ENCODE results near the gene PRAMEF2. TPM values are rescaled to one million over a fixed set of nuclear protein-coding genes. Genes with fewer than 3 reads are reported as not detected.
"Not testable (repeated sequence)": the region's sequence is repeated elsewhere in the genome, so short reads cannot be mapped to it uniquely, and the experiment has no call there.

The PRAMEF2 gene
- total and polyA plus RNA-seq, 2 experiments from 2014 or later = not detected

DNA sequence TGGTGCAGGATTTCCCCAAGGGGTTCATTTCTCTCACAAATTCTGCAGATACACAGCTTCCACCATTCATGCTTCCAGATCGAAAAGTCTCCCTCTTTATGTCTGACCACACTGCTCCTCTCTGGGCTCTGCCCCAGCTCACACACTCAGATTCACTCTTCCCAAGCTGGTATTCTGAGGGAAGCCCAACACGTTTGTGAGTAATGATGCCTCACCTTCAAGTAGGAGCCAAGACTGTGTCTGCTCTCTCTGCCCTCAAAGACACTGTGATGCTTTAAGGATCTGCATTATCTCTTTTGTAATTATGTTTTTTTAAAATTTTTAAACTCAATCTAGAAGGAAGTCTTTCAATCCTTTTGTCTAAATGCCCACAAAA, 45.5 kb upstream of the PRAMEF2 start (continued):
- TF ChIP-seq, protein P1, sequence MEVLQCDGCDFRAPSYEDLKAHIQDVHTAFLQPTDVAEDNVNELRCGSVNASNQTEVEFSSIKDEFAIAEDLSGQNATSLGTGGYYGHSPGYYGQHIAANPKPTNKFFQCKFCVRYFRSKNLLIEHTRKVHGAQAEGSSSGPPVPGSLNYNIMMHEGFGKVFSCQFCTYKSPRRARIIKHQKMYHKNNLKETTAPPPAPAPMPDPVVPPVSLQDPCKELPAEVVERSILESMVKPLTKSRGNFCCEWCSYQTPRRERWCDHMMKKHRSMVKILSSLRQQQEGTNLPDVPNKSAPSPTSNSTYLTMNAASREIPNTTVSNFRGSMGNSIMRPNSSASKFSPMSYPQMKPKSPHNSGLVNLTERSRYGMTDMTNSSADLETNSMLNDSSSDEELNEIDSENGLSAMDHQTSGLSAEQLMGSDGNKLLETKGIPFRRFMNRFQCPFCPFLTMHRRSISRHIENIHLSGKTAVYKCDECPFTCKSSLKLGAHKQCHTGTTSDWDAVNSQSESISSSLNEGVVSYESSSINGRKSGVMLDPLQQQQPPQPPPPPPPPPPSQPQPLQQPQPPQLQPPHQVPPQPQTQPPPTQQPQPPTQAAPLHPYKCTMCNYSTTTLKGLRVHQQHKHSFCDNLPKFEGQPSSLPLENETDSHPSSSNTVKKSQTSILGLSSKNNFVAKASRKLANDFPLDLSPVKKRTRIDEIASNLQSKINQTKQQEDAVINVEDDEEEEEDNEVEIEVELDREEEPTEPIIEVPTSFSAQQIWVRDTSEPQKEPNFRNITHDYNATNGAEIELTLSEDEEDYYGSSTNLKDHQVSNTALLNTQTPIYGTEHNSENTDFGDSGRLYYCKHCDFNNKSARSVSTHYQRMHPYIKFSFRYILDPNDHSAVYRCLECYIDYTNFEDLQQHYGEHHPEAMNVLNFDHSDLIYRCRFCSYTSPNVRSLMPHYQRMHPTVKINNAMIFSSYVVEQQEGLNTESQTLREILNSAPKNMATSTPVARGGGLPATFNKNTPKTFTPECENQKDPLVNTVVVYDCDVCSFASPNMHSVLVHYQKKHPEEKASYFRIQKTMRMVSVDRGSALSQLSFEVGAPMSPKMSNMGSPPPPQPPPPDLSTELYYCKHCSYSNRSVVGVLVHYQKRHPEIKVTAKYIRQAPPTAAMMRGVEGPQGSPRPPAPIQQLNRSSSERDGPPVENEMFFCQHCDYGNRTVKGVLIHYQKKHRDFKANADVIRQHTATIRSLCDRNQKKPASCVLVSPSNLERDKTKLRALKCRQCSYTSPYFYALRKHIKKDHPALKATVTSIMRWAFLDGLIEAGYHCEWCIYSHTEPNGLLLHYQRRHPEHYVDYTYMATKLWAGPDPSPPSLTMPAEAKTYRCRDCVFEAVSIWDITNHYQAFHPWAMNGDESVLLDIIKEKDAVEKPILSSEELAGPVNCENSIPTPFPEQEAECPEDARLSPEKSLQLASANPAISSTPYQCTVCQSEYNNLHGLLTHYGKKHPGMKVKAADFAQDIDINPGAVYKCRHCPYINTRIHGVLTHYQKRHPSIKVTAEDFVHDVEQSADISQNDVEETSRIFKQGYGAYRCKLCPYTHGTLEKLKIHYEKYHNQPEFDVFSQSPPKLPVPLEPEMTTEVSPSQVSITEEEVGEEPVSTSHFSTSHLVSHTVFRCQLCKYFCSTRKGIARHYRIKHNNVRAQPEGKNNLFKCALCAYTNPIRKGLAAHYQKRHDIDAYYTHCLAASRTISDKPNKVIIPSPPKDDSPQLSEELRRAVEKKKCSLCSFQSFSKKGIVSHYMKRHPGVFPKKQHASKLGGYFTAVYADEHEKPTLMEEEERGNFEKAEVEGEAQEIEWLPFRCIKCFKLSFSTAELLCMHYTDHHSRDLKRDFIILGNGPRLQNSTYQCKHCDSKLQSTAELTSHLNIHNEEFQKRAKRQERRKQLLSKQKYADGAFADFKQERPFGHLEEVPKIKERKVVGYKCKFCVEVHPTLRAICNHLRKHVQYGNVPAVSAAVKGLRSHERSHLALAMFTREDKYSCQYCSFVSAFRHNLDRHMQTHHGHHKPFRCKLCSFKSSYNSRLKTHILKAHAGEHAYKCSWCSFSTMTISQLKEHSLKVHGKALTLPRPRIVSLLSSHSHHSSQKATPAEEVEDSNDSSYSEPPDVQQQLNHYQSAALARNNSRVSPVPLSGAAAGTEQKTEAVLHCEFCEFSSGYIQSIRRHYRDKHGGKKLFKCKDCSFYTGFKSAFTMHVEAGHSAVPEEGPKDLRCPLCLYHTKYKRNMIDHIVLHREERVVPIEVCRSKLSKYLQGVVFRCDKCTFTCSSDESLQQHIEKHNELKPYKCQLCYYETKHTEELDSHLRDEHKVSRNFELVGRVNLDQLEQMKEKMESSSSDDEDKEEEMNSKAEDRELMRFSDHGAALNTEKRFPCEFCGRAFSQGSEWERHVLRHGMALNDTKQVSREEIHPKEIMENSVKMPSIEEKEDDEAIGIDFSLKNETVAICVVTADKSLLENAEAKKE (CRISPR knock-in tag; IDR thresholded peaks at IDR 0.05) = no peak
- no peak for TF ChIP-seq STAT1 (IDR thresholded peaks at IDR 0.05; ENCODE audit: unreplicated experiment)

DNA sequence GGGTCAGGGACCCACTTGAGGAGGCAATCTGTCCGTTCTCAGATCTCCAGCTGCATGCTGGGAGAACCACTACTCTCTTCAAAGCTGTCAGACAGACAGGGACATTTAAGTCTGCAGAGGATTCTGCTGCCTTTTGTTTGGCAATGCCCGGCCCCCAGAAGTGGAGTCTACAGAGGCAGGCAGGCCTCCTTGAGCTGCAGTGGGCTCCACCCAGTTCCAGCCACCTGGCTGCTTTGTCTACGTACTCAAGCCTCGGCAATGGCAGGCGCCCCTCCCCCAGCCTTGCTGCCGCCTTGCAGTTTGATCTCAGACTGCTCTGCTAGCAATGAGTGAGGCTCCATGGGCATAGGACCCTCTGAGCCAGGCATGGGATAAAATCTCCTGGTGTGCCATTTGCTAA, 37.8 kb upstream of the PRAMEF2 start:
- H3K79me2 ChIP-seq (replicated peaks; ENCODE audit: insufficient read depth); H3K4me2 ChIP-seq; H3K4me3 Mint-ChIP-seq; H3K27me3 Mint-ChIP-seq (ENCODE audit: insufficient read depth, low read depth, poor library complexity); H3K27me3 ChIP-seq (ENCODE audit: insufficient read depth); H3K4me1 Mint-ChIP-seq; H3F3A ChIP-seq (replicated peaks; ENCODE audit: low read depth); H3K4me3 ChIP-seq; H2AFZ ChIP-seq; H3K9me2 ChIP-seq (ENCODE audit: insufficient read depth); ATAC-seq; H3K4me1 ChIP-seq (ENCODE audit: insufficient read depth); DNase-seq (ENCODE audit: low spot score); H3K27ac ChIP-seq (ENCODE audit: low read depth); H3K27ac Mint-ChIP-seq; H4K20me1 ChIP-seq (replicated peaks; ENCODE audit: insufficient read depth); H3K36me3 ChIP-seq (ENCODE audit: insufficient read depth): not testable (repeated sequence)
- H3K9me3 Mint-ChIP-seq = peaks cover 70% of the 10 kb centered on the region
- peaks cover 12% of the 10 kb centered on the region; the same call in 2 of the 3 replicates for H3K36me3 Mint-ChIP-seq (ENCODE audit: low read depth)

DNA sequence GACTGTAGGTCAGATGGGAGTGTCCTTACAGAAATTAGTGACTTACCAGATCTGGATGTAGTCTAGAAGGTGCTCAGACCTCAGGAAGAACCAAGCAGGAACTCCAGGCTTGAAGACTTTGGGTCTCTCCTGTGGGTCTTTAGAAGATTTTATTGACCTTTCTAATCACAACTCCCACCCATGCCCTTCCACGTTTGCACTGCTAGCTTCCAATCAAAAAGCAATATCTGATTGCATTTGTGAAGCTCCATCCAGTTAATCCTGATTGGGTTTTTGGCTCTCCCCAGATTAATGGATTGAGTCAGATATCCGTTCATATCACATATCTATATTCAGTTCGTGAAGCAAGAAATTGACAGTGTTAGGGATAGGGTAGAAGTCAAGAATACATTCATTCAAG, 25.6 kb upstream of the PRAMEF2 start, which contains the start of gene PRAMEF11:
Gene PRAMEF11, minus strand, starts transcription at position 101 of the 400 bp plus-strand sequence. CDS start 2,621 bp downstream, outside the sequence.
- H4K20me1 ChIP-seq (replicated peaks; ENCODE audit: insufficient read depth); H3K4me1 Mint-ChIP-seq; H3K27me3 ChIP-seq (ENCODE audit: insufficient read depth); H3K4me3 Mint-ChIP-seq; H3K4me2 ChIP-seq; H2AFZ ChIP-seq; H3K27me3 Mint-ChIP-seq (ENCODE audit: insufficient read depth, low read depth, poor library complexity); ATAC-seq; H3K27ac Mint-ChIP-seq; H3K9me2 ChIP-seq (ENCODE audit: insufficient read depth); H3K36me3 ChIP-seq (ENCODE audit: insufficient read depth); H3F3A ChIP-seq (replicated peaks; ENCODE audit: low read depth); H3K27ac ChIP-seq (ENCODE audit: low read depth); H3K4me3 ChIP-seq; DNase-seq (ENCODE audit: low spot score); H3K4me1 ChIP-seq (ENCODE audit: insufficient read depth); H3K79me2 ChIP-seq (replicated peaks; ENCODE audit: insufficient read depth): not testable (repeated sequence)
- Mint-ChIP-seq H3K9me3 (peaks cover 61% of the 10 kb centered on the region), H3K36me3 (ENCODE audit: low read depth) (peaks cover 16% of the 10 kb centered on the region)

DNA sequence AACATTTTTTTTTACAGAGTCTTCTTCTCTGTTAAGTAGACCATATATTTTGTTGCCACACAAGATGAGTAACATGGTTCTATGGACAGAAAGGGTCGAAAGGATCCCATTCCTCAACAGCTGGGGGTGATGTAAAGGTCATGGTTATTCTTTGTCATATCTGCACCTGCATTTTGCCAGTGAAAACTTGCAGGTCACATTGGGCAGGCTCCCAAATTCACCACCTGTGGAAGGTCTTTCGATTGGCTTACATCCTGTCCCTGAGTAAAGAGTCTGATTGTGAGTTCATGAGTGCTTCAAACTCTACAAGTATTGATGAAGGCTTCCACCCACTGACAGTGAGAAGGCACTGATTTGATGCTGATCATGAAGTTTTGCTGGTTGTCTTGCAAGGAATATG, 23.6 kb upstream of the PRAMEF2 start:
- not testable (repeated sequence) for H3K4me1 ChIP-seq (ENCODE audit: insufficient read depth); DNase-seq (ENCODE audit: low spot score); H3K27ac Mint-ChIP-seq; H3K9me2 ChIP-seq (ENCODE audit: insufficient read depth); H3K4me3 Mint-ChIP-seq; H3K36me3 ChIP-seq (ENCODE audit: insufficient read depth); H3K79me2 ChIP-seq (replicated peaks; ENCODE audit: insufficient read depth); H3K4me3 ChIP-seq; H3K27ac ChIP-seq (ENCODE audit: low read depth); H3K4me2 ChIP-seq; H3K27me3 ChIP-seq (ENCODE audit: insufficient read depth); H3K4me1 Mint-ChIP-seq; H2AFZ ChIP-seq; H3K27me3 Mint-ChIP-seq (ENCODE audit: insufficient read depth, low read depth, poor library complexity); ATAC-seq; H3F3A ChIP-seq (replicated peaks; ENCODE audit: low read depth); H4K20me1 ChIP-seq (replicated peaks; ENCODE audit: insufficient read depth)
- Mint-ChIP-seq H3K36me3 (ENCODE audit: low read depth) (peaks cover 17% of the 10 kb centered on the region), H3K9me3 (peaks cover 65% of the 10 kb centered on the region)

DNA sequence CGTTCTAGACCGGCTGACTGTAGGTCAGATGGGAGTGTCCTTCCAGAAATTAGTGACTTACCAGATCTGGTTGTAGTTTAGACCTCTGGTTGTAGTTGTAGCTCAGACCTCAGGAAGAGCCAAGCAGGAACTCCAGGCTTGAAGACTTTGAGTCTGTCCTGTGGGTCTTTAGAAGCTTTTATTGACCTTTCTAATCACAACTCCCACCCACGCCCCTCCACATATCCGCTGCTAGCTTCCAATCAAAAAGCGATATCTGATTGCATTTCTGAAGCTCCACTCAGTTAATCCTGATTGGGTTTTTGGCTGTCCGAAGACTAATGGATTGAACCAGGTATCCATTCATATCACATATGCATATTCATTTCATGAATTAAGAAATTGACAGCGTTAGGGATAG, 8.3 kb upstream of the PRAMEF2 start, which contains the start of gene HNRNPCL1:
Gene HNRNPCL1, minus strand, starts transcription at position 101 of the 400 bp plus-strand sequence. CDS start 431 bp downstream, outside the sequence.
- H3F3A ChIP-seq (replicated peaks; ENCODE audit: low read depth); ATAC-seq; H3K4me1 Mint-ChIP-seq; H3K4me1 ChIP-seq (ENCODE audit: insufficient read depth); H3K4me3 ChIP-seq; H3K4me2 ChIP-seq; H2AFZ ChIP-seq; H3K4me3 Mint-ChIP-seq; H3K36me3 ChIP-seq (ENCODE audit: insufficient read depth); DNase-seq (ENCODE audit: low spot score); H3K27me3 Mint-ChIP-seq (ENCODE audit: insufficient read depth, low read depth, poor library complexity); H3K27ac Mint-ChIP-seq; H3K9me2 ChIP-seq (ENCODE audit: insufficient read depth); H3K27me3 ChIP-seq (ENCODE audit: insufficient read depth); H3K79me2 ChIP-seq (replicated peaks; ENCODE audit: insufficient read depth); H3K27ac ChIP-seq (ENCODE audit: low read depth); H4K20me1 ChIP-seq (replicated peaks; ENCODE audit: insufficient read depth): not testable (repeated sequence)
- H3K9me3 Mint-ChIP-seq = peaks cover 84% of the 10 kb centered on the region
- peaks cover 21% of the 10 kb centered on the region; the same call in 2 of the 3 replicates for H3K36me3 Mint-ChIP-seq (ENCODE audit: low read depth)
